ENCODE data around the gene ARHGAP11A. TPM values are rescaled to one million over a fixed set of nuclear protein-coding genes. Genes with fewer than 3 reads are reported as not detected.
A peak's percentile ranks its signal among the peaks of the same experiment; 100 is the strongest.

The ARHGAP11A gene
- total RNA-seq, 1 donor from 2014 or later: 1.1 TPM

- DNase-seq (ENCODE audit: low read depth) (no peak), FAIRE-seq (no peak)
- no peaks in the 10 kb centered on the region for H3K27me3 ChIP-seq (ENCODE audit: control insufficient read depth, insufficient read depth, low read length)
- no peaks in the 10 kb centered on the region for H3K36me3 ChIP-seq (ENCODE audit: control insufficient read depth, insufficient read depth, low read length)
- no peak for TF ChIP-seq CTCF (IDR thresholded peaks at IDR 0.05; ENCODE audit: insufficient read depth, low read length, severe bottlenecking)
- no peak overlapping the region for H3K4me3 ChIP-seq (ENCODE audit: low read depth, low read length)
Observed at GRCh38 chr15:32646291-32646690, 31.0 kb downstream of the ARHGAP11A start.

- peak; percentile 50 for TF ChIP-seq CTCF (IDR thresholded peaks at IDR 0.05; ENCODE audit: insufficient read depth, low read length, severe bottlenecking)
- no peak for FAIRE-seq
- peak; percentile 37 for DNase-seq (ENCODE audit: low read depth)
- Histone ChIP-seq H3K4me3 (ENCODE audit: low read depth, low read length) (no peak overlapping the region), H3K27me3 (ENCODE audit: control insufficient read depth, insufficient read depth, low read length) (no peaks in the 10 kb centered on the region), H3K36me3 (ENCODE audit: control insufficient read depth, insufficient read depth, low read length) (no peaks in the 10 kb centered on the region)
Observed at GRCh38 chr15:32649342-32649741, 34.0 kb downstream of the ARHGAP11A start.

- Histone ChIP-seq H3K4me3 (ENCODE audit: low read depth, low read length) (no peak overlapping the region), H3K36me3 (ENCODE audit: control insufficient read depth, insufficient read depth, low read length) (no peaks in the 10 kb centered on the region), H3K27me3 (ENCODE audit: control insufficient read depth, insufficient read depth, low read length) (no peaks in the 10 kb centered on the region)
- no peak for FAIRE-seq
- DNase-seq (ENCODE audit: low read depth): peak; percentile 69
- TF ChIP-seq CTCF (IDR thresholded peaks at IDR 0.05; ENCODE audit: insufficient read depth, low read length, severe bottlenecking): peak; percentile 97
Observed at GRCh38 chr15:32651229-32651837, 36.0 kb downstream of the ARHGAP11A start.

GRCh38 chr15:32652178-32652577 is 36.9 kb downstream of the ARHGAP11A start:
- DNase-seq (ENCODE audit: low read depth) (peak; percentile 52), FAIRE-seq (no peak)
- no peak for TF ChIP-seq CTCF (IDR thresholded peaks at IDR 0.05; ENCODE audit: insufficient read depth, low read length, severe bottlenecking)
- Histone ChIP-seq H3K36me3 (ENCODE audit: control insufficient read depth, insufficient read depth, low read length) (no peaks in the 10 kb centered on the region), H3K27me3 (ENCODE audit: control insufficient read depth, insufficient read depth, low read length) (no peaks in the 10 kb centered on the region), H3K4me3 (ENCODE audit: low read depth, low read length) (no peak overlapping the region)

- H3K36me3 ChIP-seq (ENCODE audit: control insufficient read depth, insufficient read depth, low read length): no peaks in the 10 kb centered on the region
- peak; percentile 50 for DNase-seq (ENCODE audit: low read depth)
- no peak for FAIRE-seq
Observed at GRCh38 chr15:32656091-32656490, 40.8 kb downstream of the ARHGAP11A start.

More at GRCh38 chr15:32656091-32656490, 40.8 kb downstream of the ARHGAP11A start:
- H3K27me3 ChIP-seq (ENCODE audit: control insufficient read depth, insufficient read depth, low read length): no peaks in the 10 kb centered on the region
- TF ChIP-seq CTCF (IDR thresholded peaks at IDR 0.05; ENCODE audit: insufficient read depth, low read length, severe bottlenecking): no peak
- H3K4me3 ChIP-seq (ENCODE audit: low read depth, low read length): no peak overlapping the region
